Endothelial cell of umbilical vein (primary cell): ENCODE results near the gene PSMA7. TPM values are rescaled to one million over a fixed set of nuclear protein-coding genes. Genes with fewer than 3 reads are reported as not detected.

Source experiments
- BruUV-seq: library from RNA; stranded (reverse); fragments of 400-500 nt; replicated peaks from 2 replicates; lab custom pipeline; 2021; lab: Mats Ljungman, UMichigan
- CTCF ChIA-PET: fragments of 300-600, 350-600 bp; sonication (Branson Sonifier 250); formaldehyde crosslinking; loops from one replicate; lab custom pipeline; 2021; ENCODE audit warnings: antibody characterized with exemption, inconsistent platforms; lab: Charles Lee
- POLR2A ChIA-PET: fragments of 300-600, 350-600 bp; sonication (Branson Sonifier 250); formaldehyde crosslinking; loops from one replicate; lab custom pipeline; 2021; ENCODE audit warnings: antibody characterized with exemption, inconsistent platforms; lab: Charles Lee
- DNase-seq: peaks from one replicate; pipeline ENCODE4 v3.0.0-alpha.2; 2011; ENCODE audit warnings: low read depth, low spot score
- FAIRE-seq: peaks from 2 replicates; lab custom pipeline; 2011; peaks lifted over from hg19 to GRCh38; lab: Jason Lieb, UNC
- H2AFZ ChIP-seq: 2 replicates; pipeline ENCODE4 v1.6.0; 2012; ENCODE audit warnings: low read depth, low read length, control low read depth, inconsistent platforms
- H3K27ac ChIP-seq: 2 replicates; pipeline ENCODE4 v1.5.1; 2011; ENCODE audit warnings: low read depth, mild to moderate bottlenecking, control low read depth, low read length, moderate library complexity; ENCODE audit not compliant: insufficient read depth
- H3K27me3 ChIP-seq, 2 experiments: 2 replicates each; pipeline versions ENCODE4 v1.6.0 to v1.6.1; 2011; ENCODE audit warnings: low read length in 2 of 2, mixed read lengths in 1 of 2; ENCODE audit not compliant: control insufficient read depth in 2 of 2, insufficient read depth in 2 of 2
- H3K36me3 ChIP-seq, 2 experiments: 2 replicates in 1 of 2; 3 replicates in 1 of 2; pipeline ENCODE4 v1.5.1; 2011; ENCODE audit warnings: low read length in 2 of 2, mild to moderate bottlenecking in 1 of 2, moderate library complexity in 1 of 2; ENCODE audit not compliant: control insufficient read depth in 2 of 2, insufficient read depth in 2 of 2; ENCODE audit errors: extremely low read depth in 1 of 2
- H3K4me1 ChIP-seq: 3 replicates; pipeline ENCODE4 v1.5.1; 2011; ENCODE audit warnings: mild to moderate bottlenecking, low read length; ENCODE audit not compliant: control insufficient read depth, insufficient read depth; ENCODE audit errors: extremely low read depth
- H3K4me2 ChIP-seq: 2 replicates; pipeline ENCODE4 v1.6.1; 2011; ENCODE audit warnings: low read length, control low read depth, mixed read lengths; ENCODE audit not compliant: insufficient read depth
- H3K4me3 ChIP-seq, 3 experiments: fragments of 200-600 bp in 1 of 3; sonication (generic), shearing (Covaris generic) in 1 of 3; replicated peaks in 1 of 3; 2 replicates each; pipeline ENCODE4 v1.5.1; 2011 to 2016; ENCODE audit warnings: control low read depth in 3 of 3, low read length in 3 of 3, mild to moderate bottlenecking in 2 of 3, inconsistent platforms in 1 of 3, low read depth in 1 of 3, moderate library complexity in 1 of 3; ENCODE audit not compliant: insufficient read depth in 1 of 3
- H3K79me2 ChIP-seq: 2 replicates; pipeline ENCODE4 v1.6.0; 2012; ENCODE audit warnings: low read length, inconsistent platforms; ENCODE audit not compliant: control insufficient read depth, insufficient read depth
- H3K9ac ChIP-seq: replicated peaks from 2 replicates; pipeline ENCODE3; 2011; ENCODE audit warnings: low read length, control low read depth; ENCODE audit not compliant: insufficient read depth; ENCODE audit errors: extremely low read depth
- H3K9me1 ChIP-seq: replicated peaks from 3 replicates; pipeline ENCODE4 v1.6.0; 2011; ENCODE audit warnings: mild to moderate bottlenecking, low read length; ENCODE audit not compliant: control insufficient read depth, insufficient read depth; ENCODE audit errors: extremely low read depth
- H3K9me3 ChIP-seq: replicated peaks from 2 replicates; pipeline ENCODE4 v1.5.1; 2012; ENCODE audit warnings: low read length, inconsistent platforms; ENCODE audit not compliant: control insufficient read depth, insufficient read depth
- H4K20me1 ChIP-seq: replicated peaks from 2 replicates; pipeline ENCODE3; 2011; ENCODE audit warnings: mild to moderate bottlenecking, low read length; ENCODE audit not compliant: control insufficient read depth, insufficient read depth; ENCODE audit errors: extremely low read depth
- CTCF ChIP-seq, 2 donors: IDR thresholded peaks; 1 replicate in 1 of 2; 2 replicates in 1 of 2; pipeline ENCODE4 v1.5.1; 2011; ENCODE audit warnings: low read length in 2 of 2, mild to moderate bottlenecking in 2 of 2, moderate library complexity in 2 of 2, control low read depth in 1 of 2, inconsistent platforms in 1 of 2, low read depth in 1 of 2; ENCODE audit not compliant: insufficient read depth in 1 of 2; ENCODE audit errors: extremely low read depth in 1 of 2
- EZH2 ChIP-seq: IDR thresholded peaks from 2 replicates; pipeline ENCODE4 v1.6.1; 2012; ENCODE audit warnings: borderline replicate concordance, low read depth, mild to moderate bottlenecking, moderate library complexity, low read length, inconsistent platforms; ENCODE audit not compliant: severe bottlenecking
- FOS ChIP-seq: IDR thresholded peaks from 2 replicates; pipeline ENCODE4 v1.6.1; 2011; ENCODE audit warnings: mild to moderate bottlenecking, low read length, moderate library complexity, borderline replicate concordance; ENCODE audit not compliant: insufficient read depth
- GATA2 ChIP-seq: IDR thresholded peaks from 2 replicates; pipeline ENCODE4 v1.7.0; 2011; ENCODE audit warnings: low read depth, mild to moderate bottlenecking, moderate library complexity, mixed read lengths, low read length; ENCODE audit not compliant: insufficient read length, insufficient read depth
- JUN ChIP-seq: IDR thresholded peaks from 2 replicates; pipeline ENCODE4 v1.6.1; 2011; ENCODE audit warnings: borderline replicate concordance, low read depth; ENCODE audit not compliant: insufficient read length, insufficient read depth
- MAX ChIP-seq: IDR thresholded peaks from 2 replicates; pipeline ENCODE4 v1.6.1; 2011; ENCODE audit not compliant: insufficient read depth, insufficient read length
- MYC ChIP-seq: IDR thresholded peaks from one replicate; pipeline ENCODE4 v1.6.1; 2011; ENCODE audit warnings: mild to moderate bottlenecking, low read depth, low read length
- POLR2A ChIP-seq: IDR thresholded peaks from 2 replicates; pipeline ENCODE4 v1.6.1; 2012; ENCODE audit warnings: low read depth, mild to moderate bottlenecking, control low read depth, low read length
- POLR2AphosphoS5 ChIP-seq: IDR thresholded peaks from 2 replicates; pipeline ENCODE4 v1.6.1; 2012; ENCODE audit warnings: low read depth, mild to moderate bottlenecking, control low read depth, low read length, moderate library complexity; ENCODE audit not compliant: insufficient read depth
- dilution Hi-C: fragments of 300-500 bp; cut with MboI; formaldehyde crosslinking; loops from one replicate; pipeline ENCODE4 v1.15.0; 2019; ENCODE audit warnings: low sequenced_read_pairs; ENCODE audit not compliant: extremely low pct_ligation_motif_present
- intact Hi-C: fragments of 100-400 bp; cut with micrococcal nuclease; formaldehyde crosslinking; loops from one replicate; pipeline ENCODE4 v1.10.0; 2022
- polyA plus RNA-seq, 4 experiments: library from polyadenylated mRNA; depleted of rRNA in 3 of 4; stranded (reverse) in 3 of 4; unstranded in 1 of 4; fragments of >200 nt; gene quantifications; 2 replicates each; pipeline versions ENCODE4 v1.2.1 to v1.2.3, GENCODE V29; 2011 to 2012; ENCODE audit warnings: missing spikeins in 1 of 4
- total RNA-seq: library from RNA; stranded (reverse); gene quantifications from 2 replicates; pipeline ENCODE4 v1.2.3, GENCODE V29; 2021

The PSMA7 gene
- total and polyA plus RNA-seq, 2 donors (not counting 3 experiments of a cell fraction or from before 2014, with no cell fraction given) = 393 to 826 TPM

- no peaks in the 10 kb centered on the region for H3K9me3 ChIP-seq
- TF ChIP-seq POLR2AphosphoS5 (no peak), MYC (no peak), FOS (no peak), POLR2A (no peak), MAX (no peak), EZH2 (no peak), CTCF (IDR thresholded peaks at IDR 0.05; ENCODE audit: extremely low read depth in 1 of 2, insufficient read depth in 1 of 2, low read depth in 1 of 2, low read length in 2 of 2) (no peak), JUN (no peak), GATA2 (no peak)
- no peak for FAIRE-seq
- no peaks in the 10 kb centered on the region for H4K20me1 ChIP-seq
- H3K79me2 ChIP-seq = peaks cover 4% of the 10 kb centered on the region
- dilution Hi-C loops = no loop called here
- no peaks in the 10 kb centered on the region for H3K36me3 ChIP-seq
- H3K4me2 ChIP-seq = no peak overlapping the region
- no peak overlapping the region for H3K9ac ChIP-seq
- peaks cover 3% of the 10 kb centered on the region for H3K4me1 ChIP-seq
- intact Hi-C loops = no loop called here
- POLR2A ChIA-PET = no interaction called here
- CTCF ChIA-PET = interaction anchor here (1.0 kb wide), 1 partner anchor 107 kb away, joined by 4 read pairs; no protein-coding TSS in a partner anchor
- H3K9me1 ChIP-seq = no peaks in the 10 kb centered on the region
- H3K27me3 ChIP-seq = peaks cover 9 to 17% of the 10 kb centered on the region in 2 experiments
- DNase-seq = no peak
- H3K27ac ChIP-seq = no peak overlapping the region
- no peak overlapping the region for H3K4me3 ChIP-seq
- no peak overlapping the region for H2AFZ ChIP-seq
- no TSS peak for BruUV-seq
Observed at GRCh38 chr20:62118113-62119043, 24.8 kb downstream of the PSMA7 start.
